Common myeloid progenitor, CD34-positive (primary cell): ENCODE measurements around the gene MEF2C.

Experiments
- CTCF ChIA-PET: fragments of 350-600 bp; sonication (Branson Sonifier 250); formaldehyde crosslinking; loops from one replicate; lab custom pipeline; 2021; ENCODE audit warnings: antibody characterized with exemption; lab: Charles Lee
- POLR2A ChIA-PET: fragments of 350-600 bp; sonication (Branson Sonifier 250); formaldehyde crosslinking; loops from one replicate; lab custom pipeline; 2021; ENCODE audit warnings: antibody characterized with exemption; lab: Charles Lee
- DNase-seq, 3 donors: peaks; one replicate each; pipeline versions ENCODE4 v3.0.0 to v3.0.0-alpha.2; 2013
- H3K27ac ChIP-seq, 2 experiments: 1 replicate in 1 of 2; 2 replicates in 1 of 2; pipeline ENCODE4 v1.7.0; 2013; ENCODE audit warnings: inconsistent platforms in 2 of 2, low read length in 2 of 2, mild to moderate bottlenecking in 2 of 2, low read depth in 1 of 2, moderate library complexity in 1 of 2; ENCODE audit not compliant: severe bottlenecking in 2 of 2, insufficient read depth in 1 of 2, poor library complexity in 1 of 2
- H3K27me3 ChIP-seq, 5 experiments: replicated peaks in 2 of 5; 1 replicate in 3 of 5; 2 replicates in 2 of 5; pipeline versions ENCODE4 v1.6.1 to v1.7.0; 2013; ENCODE audit warnings: low read length in 4 of 5, mild to moderate bottlenecking in 2 of 5, moderate library complexity in 2 of 5, inconsistent platforms in 1 of 5; ENCODE audit not compliant: insufficient read depth in 5 of 5, control insufficient read depth in 4 of 5
- H3K36me3 ChIP-seq, 4 experiments: 1 replicate in 2 of 4; 2 replicates in 2 of 4; pipeline versions ENCODE4 v1.6.1 to v1.7.0; 2013; ENCODE audit warnings: low read length in 3 of 4, control low read depth in 1 of 4, mild to moderate bottlenecking in 1 of 4; ENCODE audit not compliant: control insufficient read depth in 4 of 4, insufficient read depth in 4 of 4
- H3K4me1 ChIP-seq, 4 experiments: 1 replicate in 3 of 4; 2 replicates in 1 of 4; pipeline versions ENCODE4 v1.6.1 to v1.7.1; 2013; ENCODE audit warnings: low read length in 3 of 4, mild to moderate bottlenecking in 3 of 4, control low read depth in 1 of 4, inconsistent platforms in 1 of 4, moderate library complexity in 1 of 4; ENCODE audit not compliant: control insufficient read depth in 4 of 4, insufficient read depth in 4 of 4; ENCODE audit errors: control extremely low read depth in 1 of 4
- H3K4me3 ChIP-seq, 7 experiments: 1 replicate in 4 of 7; 2 replicates in 3 of 7; pipeline versions ENCODE4 v1.5.1 to v1.7.0; 2013; ENCODE audit warnings: mild to moderate bottlenecking in 7 of 7, low read length in 6 of 7, moderate library complexity in 6 of 7, inconsistent platforms in 2 of 7, low read depth in 2 of 7, control low read depth in 1 of 7; ENCODE audit not compliant: insufficient read depth in 4 of 7, control insufficient read depth in 1 of 7; ENCODE audit errors: extremely low read depth in 1 of 7
- H3K9me3 ChIP-seq, 5 experiments: 1 replicate in 4 of 5; 2 replicates in 1 of 5; pipeline versions ENCODE4 v1.6.1 to v1.7.1; 2013; ENCODE audit warnings: low read length in 4 of 5, mild to moderate bottlenecking in 2 of 5, inconsistent platforms in 1 of 5, low read depth in 1 of 5, moderate library complexity in 1 of 5; ENCODE audit not compliant: control insufficient read depth in 4 of 5, insufficient read depth in 2 of 5; ENCODE audit errors: control extremely low read depth in 1 of 5
- WGBS: methylation state at CpG from one replicate; pipeline ENCODE4 v1.1.5; 2013; ENCODE audit not compliant: insufficient coverage; 5-methylcytosine and 5-hydroxymethylcytosine counted together

Gene MEF2C

DNA sequence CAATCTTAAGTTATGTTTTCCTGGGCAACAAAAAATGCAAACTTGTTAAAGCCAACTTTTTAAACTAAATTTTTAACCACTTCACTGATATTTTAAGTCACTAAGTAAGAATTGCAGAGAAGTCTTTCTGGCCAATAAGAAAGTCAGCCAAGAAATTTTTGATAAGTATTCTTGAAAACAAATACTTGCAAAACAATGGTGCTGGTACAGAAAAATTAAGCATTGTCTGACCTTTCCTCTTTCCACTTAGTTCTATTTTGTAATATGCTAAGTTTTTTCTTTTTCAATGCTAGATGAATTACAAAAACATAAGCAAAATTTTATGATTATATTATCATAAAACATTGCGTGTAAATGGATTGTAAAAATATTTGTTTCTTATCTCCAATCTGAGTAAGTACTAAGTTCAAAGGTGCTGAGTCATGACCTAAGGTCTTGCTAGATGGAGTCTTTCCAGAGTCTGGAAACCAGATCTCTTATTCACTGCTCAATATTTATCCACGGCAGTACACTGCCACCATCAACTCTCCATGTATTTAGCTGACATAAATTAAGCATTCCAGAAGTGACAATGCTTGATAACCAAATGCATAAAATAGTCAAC is 139.7 kb downstream of the MEF2C start:
- no peaks in the 10 kb centered on the region for H3K9me3 ChIP-seq
- H3K27ac ChIP-seq: peak overlapping the region in 1 of 2 experiments; percentile 15
- peak; percentile 52 to 70 (median 58) for DNase-seq
- H3K4me1 ChIP-seq: peaks cover 0 to 15% (median 3%) of the 10 kb centered on the region in 4 experiments
- H3K27me3 ChIP-seq: no peaks in the 10 kb centered on the region
- H3K4me3 ChIP-seq: no peak overlapping the region
- ChIA-PET POLR2A (no interaction called here), CTCF (interaction anchor here (1.2 to 1.4 kb wide), 2 partner anchors 17 to 20 kb away, joined by 3 read pairs; no protein-coding TSS in a partner anchor)
- H3K36me3 ChIP-seq: peaks cover 3 to 53% (median 22%) of the 10 kb centered on the region in 4 experiments
- WGBS: 71% methylated on average over 1 of the region's 2 CpGs

DNA sequence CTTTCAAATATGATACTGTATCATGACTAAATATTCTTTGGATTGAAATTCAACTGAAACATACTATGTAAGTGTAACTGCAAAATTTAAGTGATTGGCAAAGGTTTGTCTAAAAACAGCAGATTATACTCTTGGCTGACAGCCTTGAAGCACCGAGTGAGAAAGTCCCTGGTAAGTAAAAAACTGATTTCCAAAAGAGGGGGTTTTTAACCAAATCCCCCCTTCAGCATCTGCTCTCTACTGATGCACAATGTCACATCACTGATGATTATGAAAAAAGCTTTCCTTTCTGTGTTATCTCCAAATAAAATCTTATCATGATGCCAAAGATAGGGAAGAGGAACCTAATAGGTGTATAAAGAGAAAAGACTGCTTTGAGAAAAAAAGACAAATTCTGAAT is 141.0 kb downstream of the MEF2C start:
- H3K36me3 ChIP-seq: peaks cover 3 to 56% (median 17%) of the 10 kb centered on the region in 4 experiments
- H3K27me3 ChIP-seq: no peaks in the 10 kb centered on the region
- no CpG with 5 or more reads among the region's 1 CpG for WGBS
- peaks cover 0 to 15% (median 3%) of the 10 kb centered on the region in 4 experiments for H3K4me1 ChIP-seq
- H3K4me3 ChIP-seq: no peak overlapping the region
- no peak for DNase-seq
- H3K9me3 ChIP-seq: no peaks in the 10 kb centered on the region
- H3K27ac ChIP-seq: no peak overlapping the region
- POLR2A ChIA-PET: no interaction called here
- CTCF ChIA-PET: no interaction called here

DNA sequence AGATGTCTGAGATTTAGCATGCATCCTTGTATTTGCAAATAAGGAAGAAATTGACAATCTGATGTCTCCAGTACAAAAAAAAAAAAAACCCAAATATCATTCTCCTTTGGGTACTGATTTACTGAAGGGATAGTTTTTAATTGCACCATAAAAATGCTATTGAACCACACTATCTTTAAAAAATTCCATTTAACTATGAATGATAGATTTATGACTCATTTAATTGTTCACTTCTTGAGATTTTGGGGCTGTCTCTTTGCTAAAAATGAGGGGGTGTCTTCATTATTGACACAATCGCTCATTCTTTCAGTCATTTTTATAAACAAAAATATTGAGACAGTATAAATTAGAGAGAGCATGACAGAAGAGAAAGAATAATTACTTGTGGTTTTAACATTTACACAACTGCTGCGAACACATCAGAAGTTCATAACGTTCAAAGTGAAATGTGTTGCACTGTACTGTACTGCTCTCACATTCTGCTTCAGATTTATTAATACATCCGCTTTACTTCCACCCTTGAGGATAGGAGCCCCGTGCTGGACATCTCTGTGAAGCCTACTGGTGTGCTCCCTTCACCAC is 142.3 kb downstream of the MEF2C start:
- peaks cover 3 to 49% (median 11%) of the 10 kb centered on the region in 4 experiments for H3K36me3 ChIP-seq
- 23% methylated on average over 3 of the region's 5 CpGs for WGBS
- H3K27ac ChIP-seq: no peak overlapping the region
- H3K4me3 ChIP-seq: no peak overlapping the region
- ChIA-PET CTCF (interaction anchor here (1.0 to 1.5 kb wide), 4 partner anchors 12 to 90 kb away, joined by 3 to 6 read pairs (median 5); no protein-coding TSS in a partner anchor), POLR2A (interaction anchor here (0.6 kb wide), 2 partner anchors 44 to 674 kb away, joined by 3 to 4 read pairs; no protein-coding TSS in a partner anchor)
- peak in 1 of 3 donors; percentile 42 for DNase-seq
- no peaks in the 10 kb centered on the region for H3K9me3 ChIP-seq
- no peaks in the 10 kb centered on the region for H3K27me3 ChIP-seq
- H3K4me1 ChIP-seq: peaks cover 6 to 24% (median 7%) of the 10 kb centered on the region in 4 experiments

DNA sequence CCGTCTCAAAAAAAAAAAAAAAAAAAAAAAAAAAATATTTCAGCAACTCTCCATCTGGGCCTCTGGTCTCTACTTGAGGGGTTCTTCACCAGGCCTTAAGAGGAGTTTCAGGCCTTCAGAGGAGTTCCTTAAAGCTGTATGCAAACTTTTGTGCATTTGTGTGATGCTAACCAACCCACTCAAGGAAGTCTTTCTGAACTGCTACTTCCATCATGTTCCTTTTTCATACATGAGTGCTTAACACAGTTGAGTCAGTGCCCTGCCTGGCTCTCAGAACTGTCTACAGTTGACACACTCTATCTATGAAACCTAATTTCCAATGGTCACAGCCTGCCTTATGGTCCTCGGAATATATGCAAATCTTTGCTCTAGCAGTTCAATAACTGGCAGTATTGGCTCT is 146.5 kb downstream of the MEF2C start:
- H3K4me3 ChIP-seq: no peak overlapping the region
- no peaks in the 10 kb centered on the region for H3K27me3 ChIP-seq
- CTCF ChIA-PET: no interaction called here
- DNase-seq: peak in 1 of 3 donors; percentile 23
- WGBS: 89% methylated on average over 1 of the region's 2 CpGs
- H3K9me3 ChIP-seq: no peaks in the 10 kb centered on the region
- peak overlapping the region in 1 of 2 experiments; percentile 36 for H3K27ac ChIP-seq
- POLR2A ChIA-PET: no interaction called here
- H3K4me1 ChIP-seq: peaks cover 36 to 52% (median 44%) of the 10 kb centered on the region in 4 experiments
- peaks cover 2 to 42% (median 6%) of the 10 kb centered on the region in 4 experiments for H3K36me3 ChIP-seq

DNA sequence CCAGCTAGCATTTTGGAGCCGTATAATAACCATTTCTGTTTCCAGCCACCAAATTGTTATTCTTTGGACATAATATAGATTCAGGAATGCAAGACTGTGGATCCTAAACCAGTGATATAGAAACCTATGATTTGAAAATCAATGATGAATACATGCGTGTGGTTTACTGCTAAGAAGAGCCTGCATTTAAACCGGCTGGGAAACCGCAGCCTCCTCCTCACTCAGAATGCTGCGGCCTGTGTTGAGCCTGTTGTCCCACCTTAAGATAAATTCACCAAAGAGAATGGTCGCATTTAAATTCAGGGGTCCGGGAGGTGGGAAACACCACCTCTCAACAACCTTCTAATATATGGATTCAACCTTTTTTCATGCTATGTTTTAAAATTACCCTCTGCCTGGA is 148.0 kb downstream of the MEF2C start:
- H3K4me1 ChIP-seq: peaks cover 34 to 62% (median 48%) of the 10 kb centered on the region in 4 experiments
- ChIA-PET CTCF (interaction anchor here (0.7 to 1.3 kb wide), 5 partner anchors 13 to 118 kb away, joined by 3 to 6 read pairs (median 3); no protein-coding TSS in a partner anchor), POLR2A (interaction anchor here (0.7 to 1.6 kb wide), 2 partner anchors 144 to 150 kb away, joined by 4 to 5 read pairs; no protein-coding TSS in a partner anchor)
- 83% methylated on average over 6 of the region's 7 CpGs for WGBS
- H3K9me3 ChIP-seq: no peaks in the 10 kb centered on the region
- peaks cover 2 to 35% (median 6%) of the 10 kb centered on the region in 4 experiments for H3K36me3 ChIP-seq
- H3K4me3 ChIP-seq: peak overlapping the region in 5 of 7 experiments; percentile 7 to 71 (median 44)
- peak overlapping the region; percentile 76 to 93 for H3K27ac ChIP-seq
- peak in 2 of 3 donors; percentile 31 to 52 for DNase-seq
- no peaks in the 10 kb centered on the region for H3K27me3 ChIP-seq

DNA sequence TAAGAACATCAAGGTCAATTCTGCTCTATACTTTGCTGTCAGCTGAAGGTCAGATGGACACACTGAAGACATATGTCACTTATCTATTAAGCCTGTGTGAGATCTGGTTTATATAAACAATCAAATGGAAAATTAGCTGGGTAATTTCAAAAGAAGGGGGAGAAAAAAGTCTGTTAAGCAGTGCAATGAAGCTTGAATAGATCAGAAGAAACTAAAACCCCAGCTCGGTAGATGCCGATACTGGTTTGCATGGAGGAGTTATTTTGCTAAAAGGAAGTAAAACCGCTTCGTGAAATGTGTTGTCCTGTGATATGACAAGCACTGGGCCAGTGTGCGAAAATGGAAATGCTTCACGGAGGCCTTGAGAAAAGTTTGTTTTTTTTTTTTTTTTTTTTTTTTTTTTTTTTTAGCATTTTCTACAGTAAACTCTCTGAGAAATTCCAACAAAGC is 148.8 kb downstream of the MEF2C start:
- no peaks in the 10 kb centered on the region for H3K9me3 ChIP-seq
- peak overlapping the region in 6 of 7 experiments; percentile 5 to 71 (median 47) for H3K4me3 ChIP-seq
- peak overlapping the region; percentile 76 to 93 for H3K27ac ChIP-seq
- POLR2A ChIA-PET: interaction anchor here (0.6 to 1.6 kb wide), 5 partner anchors 26 to 221 kb away, joined by 3 to 7 read pairs (median 4); partner anchors contain the start of gene MEF2C
- H3K4me1 ChIP-seq: peaks cover 34 to 63% (median 50%) of the 10 kb centered on the region in 4 experiments
- no CpG with 5 or more reads among the region's 6 CpGs for WGBS
- H3K36me3 ChIP-seq: peaks cover 0 to 33% (median 5%) of the 10 kb centered on the region in 4 experiments
- CTCF ChIA-PET: interaction anchor here (0.7 to 1.3 kb wide), 8 partner anchors 14 to 189 kb away, joined by 3 to 6 read pairs (median 3); no protein-coding TSS in a partner anchor
- no peaks in the 10 kb centered on the region for H3K27me3 ChIP-seq
- peak; percentile 93 to 98 (median 96) for DNase-seq
